GM19395 (cell line): ENCODE data around the gene DDB1.
A peak's percentile ranks its signal among the peaks of the same experiment; 100 is the strongest.

Experiments used
- ATAC-seq: cut with Tn5 transposase; IDR thresholded peaks from one replicate; pipeline ENCODE4 v1.9.1; 2021; ENCODE audit warnings: mild to moderate bottlenecking, moderate library complexity; ENCODE audit not compliant: unreplicated experiment

The DDB1 gene

DNA sequence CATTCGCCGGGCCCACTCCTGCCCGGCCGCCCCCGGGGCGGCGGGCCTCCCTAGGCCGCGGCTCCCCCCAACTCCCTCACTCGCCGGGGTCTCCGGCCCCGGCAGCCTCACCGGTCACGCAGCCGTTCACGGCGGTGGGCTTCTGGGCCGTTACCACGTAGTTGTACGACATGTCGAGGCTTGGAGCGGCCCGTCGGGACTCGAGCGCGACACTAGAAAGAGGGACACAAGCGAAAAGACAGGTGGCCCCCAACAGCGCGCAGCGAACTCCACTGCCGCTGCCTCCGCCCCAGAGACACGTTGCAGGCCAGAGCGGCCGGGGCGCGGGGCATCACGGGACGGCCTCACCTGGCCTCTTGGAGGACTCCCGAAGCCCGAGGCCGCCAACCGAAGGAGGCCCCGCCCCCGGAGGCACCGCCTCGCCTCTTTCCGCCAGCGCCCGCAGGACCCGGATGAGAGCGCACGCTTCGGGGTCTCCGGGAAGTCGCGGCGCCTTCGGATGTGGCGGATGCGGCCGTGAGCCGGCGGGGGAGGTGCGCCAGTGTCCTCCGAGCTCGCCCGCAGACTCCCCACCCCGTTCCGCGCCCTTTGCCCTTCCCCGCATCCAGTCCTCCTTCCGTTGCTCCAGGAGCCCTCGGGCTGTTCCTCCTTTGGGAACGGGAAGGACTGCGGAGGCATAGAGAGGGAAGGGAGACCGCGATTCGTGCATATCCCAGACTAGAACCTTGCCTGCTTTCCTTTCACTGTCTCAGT lies at the start of gene DDB1, which contains the start of gene TKFC:
DDB1 (minus strand) TSS at position 309 of the 753 bp plus-strand sequence; CDS start at position 172, 137 bp downstream.
TKFC (plus strand) TSS at position 432 of the 753 bp plus-strand sequence. CDS start 1,501 bp downstream, outside the sequence.
- ATAC-seq: peak; percentile 85

DNA sequence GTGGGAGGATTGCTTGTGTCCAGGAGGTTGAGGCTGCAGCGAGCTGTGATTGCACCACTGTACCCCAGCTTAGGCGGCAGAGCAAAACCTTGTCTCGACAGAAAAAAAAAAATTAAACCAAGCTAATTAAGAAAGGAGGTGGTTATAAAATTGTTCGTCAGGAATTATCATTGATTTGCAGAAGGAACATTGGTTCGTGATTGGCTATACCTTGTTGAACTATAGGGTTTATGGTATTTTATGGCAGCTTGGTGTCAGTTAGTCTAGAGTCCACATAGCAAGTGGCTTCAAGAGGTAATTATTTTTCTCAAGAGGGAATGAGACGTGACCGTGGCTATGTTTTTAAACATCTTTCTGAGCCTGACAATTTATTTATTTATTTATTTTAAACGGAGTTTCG lies 48.0 kb upstream of the DDB1 start:
- no peak for ATAC-seq

- no peak for ATAC-seq
These were observed 45.9 kb upstream of the DDB1 start for GRCh38 chr11:61378713-61379313.

DNA sequence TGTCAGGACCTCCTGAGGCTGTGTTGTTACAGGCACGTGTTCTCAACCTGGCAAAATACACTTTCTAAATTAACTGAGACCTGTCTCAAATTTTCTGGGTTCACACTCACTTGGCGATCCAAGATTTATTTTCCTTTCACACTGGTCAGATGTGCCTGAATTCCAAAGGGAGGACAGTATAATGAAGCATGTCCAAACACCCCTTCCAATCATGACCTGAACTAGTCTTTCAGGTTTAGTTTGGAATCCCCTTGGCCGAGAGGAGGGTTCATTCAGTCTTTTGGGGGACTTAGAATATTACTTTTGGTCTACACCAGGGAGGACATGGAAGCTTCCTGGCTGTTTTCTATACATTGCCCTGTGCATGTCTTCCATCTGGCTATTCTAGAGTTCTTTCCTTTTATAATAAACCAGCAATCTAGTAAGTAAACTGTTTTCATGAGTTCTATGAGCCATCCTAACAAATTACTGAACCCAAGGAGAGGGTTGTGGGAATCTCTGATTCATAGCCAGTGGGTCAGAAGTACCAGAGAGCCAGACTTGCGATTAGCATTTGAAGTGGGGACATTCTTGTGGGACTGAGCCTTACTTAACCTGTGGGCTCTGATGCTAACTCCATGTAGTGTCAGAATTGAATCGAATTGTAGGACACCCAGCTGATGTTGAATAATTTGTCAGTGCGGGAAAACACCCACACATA lies 44.7 kb upstream of the DDB1 start:
- no peak for ATAC-seq

DNA sequence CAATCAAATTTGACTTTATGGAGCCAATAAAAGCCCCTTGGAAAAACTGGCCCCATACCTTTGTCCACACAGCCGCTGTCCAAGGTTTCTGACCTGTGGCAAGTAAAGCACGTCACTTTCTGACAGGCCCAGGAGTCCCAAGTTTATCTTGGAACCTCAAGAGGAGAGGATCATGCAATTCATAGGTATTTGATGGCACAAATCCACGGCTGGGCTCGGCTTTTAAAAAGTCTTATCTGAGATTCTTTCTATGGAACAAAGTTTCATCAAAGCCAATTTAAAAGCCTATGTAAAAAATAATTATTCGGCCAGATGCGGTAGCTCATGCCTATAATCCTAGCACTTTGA lies 42.8 kb upstream of the DDB1 start:
- no peak for ATAC-seq

- ATAC-seq: no peak
These were observed 39.9 kb upstream of the DDB1 start for GRCh38 chr11:61372659-61373420.

DNA sequence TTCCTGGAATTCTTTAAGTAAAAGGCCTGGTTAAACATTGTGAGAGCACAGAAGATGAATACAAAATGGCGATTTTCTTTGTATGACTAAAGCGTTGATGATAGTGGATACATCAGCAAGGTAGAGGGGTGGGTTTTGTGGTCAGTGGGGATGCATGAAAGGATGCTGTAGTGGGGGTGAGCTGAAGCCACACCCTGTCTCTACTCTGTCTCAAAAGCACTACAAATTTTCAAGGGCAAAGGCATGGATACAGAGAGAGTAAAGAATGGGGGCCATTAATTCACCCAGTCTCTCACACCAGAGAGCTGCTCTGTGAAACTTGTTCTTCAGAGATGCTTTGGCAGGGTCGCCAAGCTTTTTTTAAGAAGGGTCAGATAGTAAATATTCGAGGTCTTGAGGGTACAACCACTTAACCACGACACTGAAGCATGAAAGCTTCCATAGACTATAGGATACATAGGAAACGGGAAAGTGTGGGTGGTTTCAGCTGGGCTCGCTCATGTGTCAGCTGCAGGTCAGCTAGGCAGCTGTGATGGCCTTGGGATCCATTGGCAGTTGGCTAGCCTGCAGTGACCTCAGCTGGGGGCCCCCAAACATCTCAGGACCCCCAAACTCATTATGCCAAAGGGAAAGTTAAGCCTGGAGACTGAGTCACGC lies 37.6 kb upstream of the DDB1 start:
- ATAC-seq: no peak

GRCh38 chr11:61369372-61370348 lies 36.8 kb upstream of the DDB1 start:
- ATAC-seq: no peak

DNA sequence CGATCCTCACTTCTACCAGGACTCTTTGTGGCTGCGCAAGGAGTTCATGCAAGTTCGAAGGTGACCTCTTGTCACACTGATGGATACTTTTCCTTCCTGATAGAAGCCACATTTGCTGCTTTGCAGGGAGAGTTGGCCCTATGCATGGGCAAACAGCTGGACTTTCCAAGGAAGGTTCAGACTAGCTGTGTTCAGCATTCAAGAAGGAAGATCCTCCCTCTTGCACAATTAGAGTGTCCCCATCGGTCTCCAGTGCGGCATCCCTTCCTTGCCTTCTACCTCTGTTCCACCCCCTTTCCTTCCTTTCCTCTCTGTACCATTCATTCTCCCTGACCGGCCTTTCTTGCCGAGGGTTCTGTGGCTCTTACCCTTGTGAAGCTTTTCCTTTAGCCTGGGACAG lies 35.7 kb upstream of the DDB1 start:
- no peak for ATAC-seq

- ATAC-seq: no peak
These were observed 34.5 kb upstream of the DDB1 start for GRCh38 chr11:61367406-61367805.

GRCh38 chr11:61364012-61364675 lies 31.2 kb upstream of the DDB1 start:
- no peak for ATAC-seq

DNA sequence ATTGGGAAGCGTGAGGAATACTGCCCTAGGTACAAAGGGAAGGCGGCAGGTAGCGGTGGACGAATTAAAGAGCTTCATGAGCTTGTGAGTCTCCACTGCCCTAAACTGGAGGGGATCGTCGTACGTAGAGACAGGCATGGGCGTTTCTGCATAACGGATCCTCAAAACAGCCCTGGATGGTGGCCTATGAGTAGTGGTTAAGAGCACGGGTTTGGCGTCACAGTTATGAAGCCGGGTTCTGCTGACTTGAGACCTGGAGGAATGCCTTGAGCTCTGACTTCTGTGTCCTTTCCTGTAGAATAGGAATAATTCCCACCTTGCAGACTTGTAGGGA lies 29.6 kb upstream of the DDB1 start:
- peak; percentile 5 for ATAC-seq

GRCh38 chr11:61361741-61362541 lies 29.0 kb upstream of the DDB1 start, which contains the start of the genes CYB561A3 and TMEM138:
CYB561A3 (minus strand) TSS chr11:61361882; CDS start chr11:61356713, 5,169 bp downstream.
TMEM138 (plus strand) TSS chr11:61362374; CDS start chr11:61364391, 2,017 bp downstream.
- peak; percentile 87 for ATAC-seq

DNA sequence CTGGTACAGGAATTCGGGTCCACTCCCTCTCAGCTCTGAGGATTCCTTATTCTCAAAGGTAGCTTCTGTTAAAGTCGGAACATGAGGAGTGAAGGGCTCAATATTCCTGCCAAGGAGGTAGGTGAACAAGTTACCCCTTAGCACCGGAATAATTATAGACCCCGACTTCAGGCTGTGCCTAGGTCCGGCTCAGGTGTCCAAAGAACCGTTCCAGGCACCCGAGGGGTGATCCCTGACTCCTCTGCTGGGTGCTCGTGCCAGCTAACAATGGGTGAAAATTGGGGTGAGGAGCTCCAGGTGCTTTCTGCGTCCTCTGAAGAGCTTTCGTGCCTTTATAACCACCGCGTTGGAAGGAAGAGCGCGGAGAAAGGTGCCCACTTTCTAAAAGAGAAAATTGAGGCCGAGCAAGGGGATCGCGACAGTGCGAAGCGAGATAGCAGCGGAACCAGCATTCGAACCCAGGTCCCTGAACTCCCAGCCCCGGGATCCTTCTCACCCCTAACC lies 28.4 kb upstream of the DDB1 start:
- ATAC-seq: peak; percentile 0

DNA sequence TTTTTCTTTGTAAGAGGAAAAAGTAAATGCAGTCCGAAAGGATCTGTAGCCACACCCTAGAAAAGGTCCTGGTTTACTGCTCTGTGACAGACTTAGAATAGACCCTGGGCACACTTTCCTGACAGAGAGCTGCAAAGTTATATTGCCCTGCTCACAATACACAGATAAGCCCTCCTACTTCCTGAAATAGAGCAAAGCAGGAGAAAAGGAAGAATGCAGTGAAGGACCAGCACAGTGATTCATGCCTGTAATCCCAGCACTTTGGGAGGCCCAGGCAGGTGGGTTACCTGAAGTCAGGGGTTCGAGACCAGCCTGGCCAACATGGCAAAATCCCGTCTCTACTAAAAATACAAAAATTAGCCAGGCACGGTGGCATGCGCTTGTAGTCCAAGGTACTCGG lies 26.6 kb upstream of the DDB1 start:
- no peak for ATAC-seq

DNA sequence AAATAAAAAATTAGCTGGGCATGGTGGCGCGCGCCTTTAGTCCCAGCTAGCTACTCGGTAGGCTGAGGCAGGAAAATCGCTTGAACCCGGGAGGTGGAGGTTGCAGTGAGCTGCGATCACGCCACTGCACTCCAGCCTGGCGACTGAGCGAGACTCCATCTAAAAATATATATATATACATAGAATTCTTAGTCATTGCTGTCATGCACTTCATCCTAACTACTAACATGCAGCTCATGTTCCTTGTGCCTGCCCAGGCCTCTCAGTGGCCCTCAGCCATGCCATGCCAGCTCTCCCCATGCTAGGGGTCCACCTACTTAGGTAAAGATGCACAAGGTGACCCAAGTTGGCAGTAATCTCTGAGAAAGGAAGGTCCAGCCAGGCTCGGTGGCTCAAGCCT lies 25.7 kb upstream of the DDB1 start:
- ATAC-seq: no peak

DNA sequence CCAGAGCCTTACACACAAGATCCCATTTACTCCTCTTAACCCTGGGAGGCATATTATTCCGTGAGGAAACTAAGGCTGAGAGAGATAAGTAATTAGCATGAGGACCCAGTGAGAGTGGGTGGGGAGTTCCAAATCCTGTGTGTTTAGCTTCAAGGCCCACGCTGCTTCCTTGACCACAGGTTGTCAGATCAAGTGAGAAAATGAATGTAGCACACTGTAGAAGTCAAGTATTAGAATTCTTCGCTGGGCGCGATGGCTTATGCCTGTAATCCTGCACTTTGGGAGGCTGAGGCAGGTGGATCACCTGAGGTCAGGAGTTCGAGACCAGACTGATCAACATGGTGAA lies 25.0 kb upstream of the DDB1 start:
- ATAC-seq: no peak
